A549 (cell line): Measurements from ENCODE around the gene CDK5RAP2. TPM values are rescaled to one million over a fixed set of nuclear protein-coding genes. Genes with fewer than 3 reads are reported as not detected.

Experiments used
- ATAC-seq, 2 experiments: fragments of 200-7000 bp in 1 of 2; fragments of >200 bp in 1 of 2; cut with Nextera tagmentation in 1 of 2; cut with Tn5 transposase in 1 of 2; 3 replicates each; pipeline versions ENCODE4 v1.8.0 to v1.9.1; 2018 to 2020; ENCODE audit warnings: mild to moderate bottlenecking in 1 of 2, moderate library complexity in 1 of 2
- CTCF ChIA-PET: fragments of 300-600 bp; sonication (Branson Sonifier 250); formaldehyde crosslinking; extraction: SDS; loops from one replicate; lab custom pipeline; 2021; ENCODE audit warnings: antibody characterized with exemption, inconsistent platforms; lab: Yijun Ruan, JAX
- POLR2A ChIA-PET: fragments of 350-600 bp; formaldehyde crosslinking; extraction: SDS; loops from one replicate; lab custom pipeline; 2021; ENCODE audit warnings: antibody characterized with exemption, inconsistent platforms; lab: Yijun Ruan, JAX
- DNase-seq, 2 experiments: peaks; one replicate each; pipeline versions ENCODE4 v3.0.0 to v3.0.0-alpha.2; 2011 to 2016; ENCODE audit warnings: low read depth in 1 of 2, low spot score in 1 of 2
- FAIRE-seq: peaks from 2 replicates; lab custom pipeline; 2011; peaks lifted over from hg19 to GRCh38; lab: Jason Lieb, UNC
- H3K27ac ChIP-seq, 2 experiments: fragments of >200 bp; sonication (Bioruptor Twin); formaldehyde crosslinking; 3 replicates each; pipeline ENCODE4 v1.5.1; 2016 to 2017
- H3K4me1 ChIP-seq: fragments of >200 bp; sonication (Bioruptor Twin); formaldehyde crosslinking; 3 replicates; pipeline ENCODE4 v1.6.1; 2016
- H3K4me2 ChIP-seq: fragments of >200 bp; sonication (Bioruptor Twin); formaldehyde crosslinking; 3 replicates; pipeline ENCODE4 v1.6.1; 2016
- H3K4me3 ChIP-seq: fragments of >200 bp; sonication (Bioruptor Twin); formaldehyde crosslinking; 3 replicates; pipeline ENCODE4 v1.5.1; 2016
- H3K9me3 ChIP-seq: fragments of >200 bp; sonication (Bioruptor Twin); formaldehyde crosslinking; 3 replicates; pipeline ENCODE4 v1.6.1; 2016
- CBX2 ChIP-seq: fragments of 200-600 bp; sonication (generic); IDR thresholded peaks from 2 replicates; pipeline ENCODE4 v1.6.1; 2016; ENCODE audit warnings: low read depth, mild to moderate bottlenecking, borderline replicate concordance
- CBX8 ChIP-seq: fragments of 200-600 bp; sonication (generic); IDR thresholded peaks from 2 replicates; pipeline ENCODE4 v1.6.1; 2016
- CEBPB ChIP-seq, 2 experiments: fragments of >200 bp in 1 of 2; sonication (Bioruptor Twin) in 1 of 2; formaldehyde crosslinking in 1 of 2; IDR thresholded peaks; 2 replicates each; pipeline ENCODE4 v1.6.1; 2012 to 2016
- CHD2 ChIP-seq: fragments of 150-350 bp; IDR thresholded peaks from 2 replicates; pipeline ENCODE4 v1.6.1; 2014; ENCODE audit warnings: low read length; ENCODE audit not compliant: partially characterized antibody
- CHD4 ChIP-seq: fragments of 200-600 bp; sonication (generic); IDR thresholded peaks from 2 replicates; pipeline ENCODE4 v1.6.1; 2016; ENCODE audit warnings: antibody characterized with exemption, mild to moderate bottlenecking, borderline replicate concordance
- HEYL ChIP-seq: fragments of 250-450 bp; sonication (Bioruptor Pico); IDR thresholded peaks from 2 replicates; pipeline ENCODE4 v1.8.0; 2021; ENCODE audit warnings: mild to moderate bottlenecking, moderate library complexity
- JUNB ChIP-seq: fragments of >200 bp; sonication (Bioruptor Twin); formaldehyde crosslinking; IDR thresholded peaks from 2 replicates; pipeline ENCODE4 v1.6.1; 2016
- KDM5A ChIP-seq: fragments of 200-600 bp; sonication (generic); IDR thresholded peaks from 2 replicates; pipeline ENCODE4 v1.6.1; 2016; ENCODE audit warnings: antibody characterized with exemption, mild to moderate bottlenecking
- MAZ ChIP-seq: fragments of 150-350 bp; IDR thresholded peaks from 2 replicates; pipeline ENCODE4 v1.6.1; 2014; ENCODE audit warnings: antibody characterized with exemption, low read depth, low read length, borderline replicate concordance
- NPAS2 ChIP-seq: fragments of 250-450 bp; sonication (Bioruptor Pico); IDR thresholded peaks from 2 replicates; pipeline ENCODE4 v1.8.0; 2022; ENCODE audit warnings: mild to moderate bottlenecking, moderate library complexity, borderline replicate concordance
- PBX3 ChIP-seq: IDR thresholded peaks from 2 replicates; pipeline ENCODE4 v1.6.1; 2012
- PHF8 ChIP-seq: fragments of 200-600 bp; sonication (generic); IDR thresholded peaks from 2 replicates; pipeline ENCODE4 v1.6.1; 2016; ENCODE audit warnings: low read depth, mild to moderate bottlenecking, antibody characterized with exemption, moderate library complexity, borderline replicate concordance
- POLR2A ChIP-seq: IDR thresholded peaks from 2 replicates; pipeline ENCODE4 v1.6.1; 2012; ENCODE audit warnings: mild to moderate bottlenecking, low read length
- POLR2AphosphoS2 ChIP-seq: conservative IDR thresholded peaks from 2 replicates; pipeline ENCODE4 v1.6.1; 2012; ENCODE audit warnings: low read length, improper control_type of control experiment, inconsistent platforms
- RARB ChIP-seq: fragments of 250-450 bp; sonication (Bioruptor Pico); IDR thresholded peaks from 2 replicates; pipeline ENCODE4 v1.8.0; 2021; ENCODE audit warnings: mild to moderate bottlenecking, moderate library complexity
- RFX5 ChIP-seq: fragments of 450-650 bp; IDR thresholded peaks from 2 replicates; pipeline ENCODE4 v1.7.1; 2014; ENCODE audit warnings: antibody characterized with exemption, mild to moderate bottlenecking, moderate library complexity
- SMC3 ChIP-seq: fragments of >200 bp; sonication (Bioruptor Twin); formaldehyde crosslinking; IDR thresholded peaks from 3 replicates; pipeline ENCODE4 v1.6.1; 2018; ENCODE audit warnings: inconsistent platforms
- SREBF2 ChIP-seq: fragments of 450-650 bp; IDR thresholded peaks from 2 replicates; pipeline ENCODE4 v1.6.1; 2014; ENCODE audit warnings: mild to moderate bottlenecking, moderate library complexity
- TP53 ChIP-seq: fragments of 250-450 bp; sonication (Bioruptor Pico); IDR thresholded peaks from 2 replicates; pipeline ENCODE4 v1.5.0; 2021; ENCODE audit warnings: mild to moderate bottlenecking, moderate library complexity
- USF2 ChIP-seq: fragments of 450-650 bp; IDR thresholded peaks from 2 replicates; pipeline ENCODE4 v1.6.1; 2014; ENCODE audit warnings: antibody characterized with exemption
- ZSCAN20 ChIP-seq: fragments of 250-450 bp; sonication (Bioruptor Pico); IDR thresholded peaks from 2 replicates; pipeline ENCODE4 v1.8.0; 2022; ENCODE audit warnings: mild to moderate bottlenecking, moderate library complexity
- WGBS: methylation state at CpG from one replicate; pipeline ENCODE4 v1.1.6; 2017; ENCODE audit errors: missing lambda C conversion rate; 5-methylcytosine and 5-hydroxymethylcytosine counted together
- polyA plus RNA-seq, 4 experiments: library from polyadenylated mRNA; depleted of rRNA in 3 of 4; stranded (reverse); fragments of >200 nt; fragmentation: RNase III in 1 of 4; extraction: RNeasy Plus Mini Kit Qiagen cat#74134 plus additional on column Dnase treatment in 1 of 4; gene quantifications; 2 replicates in 3 of 4; 3 replicates in 1 of 4; pipeline ENCODE4 v1.2.3, GENCODE V29; 2011 to 2017
- TF ChIP-seq, protein P1 (sequence below): fragments of 250-450 bp; sonication (Bioruptor Pico); IDR thresholded peaks from 2 replicates; pipeline ENCODE4 v1.5.0; 2021; ENCODE audit warnings: mild to moderate bottlenecking, moderate library complexity, borderline replicate concordance
- TF ChIP-seq, protein P2 (sequence below): IDR thresholded peaks from 2 replicates; pipeline ENCODE4 v1.6.1; 2012
- TF ChIP-seq, protein P3 (sequence below): fragments of 250-450 bp; sonication (Bioruptor Pico); IDR thresholded peaks from 2 replicates; pipeline ENCODE4 v1.5.0; 2020; ENCODE audit warnings: low read depth, mild to moderate bottlenecking, moderate library complexity
- TF ChIP-seq, protein P4 (sequence below): fragments of 200-600 bp; sonication (generic); IDR thresholded peaks from 2 replicates; pipeline ENCODE4 v1.6.1; 2016; ENCODE audit warnings: antibody characterized with exemption, mild to moderate bottlenecking, moderate library complexity

CDK5RAP2 gene
- polyA plus RNA-seq, 2 of the 4 experiments (the other 2 are of a cell fraction) = 29.1 to 44.6 TPM

- no peak for TF ChIP-seq PHF8
- TF ChIP-seq CEBPB (IDR thresholded peaks at IDR 0.05) = no peak
- no peak for TF ChIP-seq SREBF2
- no peak for TF ChIP-seq SMC3
- no peak for TF ChIP-seq PBX3
- TF ChIP-seq, protein P1, sequence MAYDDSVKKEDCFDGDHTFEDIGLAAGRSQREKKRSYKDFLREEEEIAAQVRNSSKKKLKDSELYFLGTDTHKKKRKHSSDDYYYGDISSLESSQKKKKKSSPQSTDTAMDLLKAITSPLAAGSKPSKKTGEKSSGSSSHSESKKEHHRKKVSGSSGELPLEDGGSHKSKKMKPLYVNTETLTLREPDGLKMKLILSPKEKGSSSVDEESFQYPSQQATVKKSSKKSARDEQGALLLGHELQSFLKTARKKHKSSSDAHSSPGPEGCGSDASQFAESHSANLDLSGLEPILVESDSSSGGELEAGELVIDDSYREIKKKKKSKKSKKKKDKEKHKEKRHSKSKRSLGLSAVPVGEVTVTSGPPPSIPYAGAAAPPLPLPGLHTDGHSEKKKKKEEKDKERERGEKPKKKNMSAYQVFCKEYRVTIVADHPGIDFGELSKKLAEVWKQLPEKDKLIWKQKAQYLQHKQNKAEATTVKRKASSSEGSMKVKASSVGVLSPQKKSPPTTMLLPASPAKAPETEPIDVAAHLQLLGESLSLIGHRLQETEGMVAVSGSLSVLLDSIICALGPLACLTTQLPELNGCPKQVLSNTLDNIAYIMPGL = no peak
- no peak for TF ChIP-seq CHD2
- no peak for TF ChIP-seq CHD4
- no peak for TF ChIP-seq ZSCAN20 (CRISPR knock-in tag)
- no peak for TF ChIP-seq HEYL (CRISPR knock-in tag)
- no peak for TF ChIP-seq RFX5
- TF ChIP-seq, protein P2, sequence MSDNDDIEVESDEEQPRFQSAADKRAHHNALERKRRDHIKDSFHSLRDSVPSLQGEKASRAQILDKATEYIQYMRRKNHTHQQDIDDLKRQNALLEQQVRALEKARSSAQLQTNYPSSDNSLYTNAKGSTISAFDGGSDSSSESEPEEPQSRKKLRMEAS = no peak
- TF ChIP-seq USF2 = no peak
- CTCF ChIA-PET = interaction anchor here (1.6 kb wide), 1 partner anchor 8 kb away, joined by 4 read pairs; no protein-coding TSS in a partner anchor
Observed at GRCh38 chr9:120528829-120529228, 51.1 kb downstream of the CDK5RAP2 start.

DNA sequence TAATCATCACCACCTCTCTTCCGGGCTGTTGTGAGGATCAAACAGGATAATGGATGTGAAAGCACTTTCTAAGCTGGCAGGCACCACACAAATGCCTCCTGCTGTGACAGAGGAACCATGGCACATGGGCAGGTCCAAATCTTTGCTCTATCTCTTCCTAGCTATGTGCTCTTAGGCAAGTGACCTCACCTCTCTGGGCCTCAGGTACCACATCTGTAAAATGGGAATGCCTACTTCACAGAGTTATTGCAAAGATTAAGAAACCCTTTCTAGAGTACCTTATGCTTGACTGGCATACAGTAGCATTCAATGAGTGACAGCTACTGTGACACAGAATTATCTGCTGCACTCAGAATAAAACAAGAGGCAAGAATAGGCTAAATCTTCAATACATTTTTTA is 51.6 kb downstream of the CDK5RAP2 start:
- no peak overlapping the region for H3K4me2 ChIP-seq
- no peak overlapping the region for H3K27ac ChIP-seq
- H3K9me3 ChIP-seq = no peaks in the 10 kb centered on the region
- 93% methylated on average over 1 of the region's 1 CpG for WGBS
- ChIA-PET POLR2A (interaction anchor here (0.5 kb wide), 1 partner anchor 182 kb away, joined by 3 read pairs; no protein-coding TSS in a partner anchor), CTCF (interaction anchor here (1.0 to 1.9 kb wide), 3 partner anchors 8 to 972 kb away, joined by 4 read pairs; no protein-coding TSS in a partner anchor)
- H3K4me1 ChIP-seq = peaks cover 19% of the 10 kb centered on the region
- DNase-seq (no peak), FAIRE-seq (no peak), ATAC-seq (no peak)
- TF ChIP-seq POLR2A (no peak), JUNB (no peak), CBX2 (no peak), CBX8 (no peak), CHD2 (no peak), TP53 (CRISPR knock-in tag) (no peak), CHD4 (no peak), MAZ (no peak), RARB (CRISPR knock-in tag) (no peak), KDM5A (no peak), POLR2AphosphoS2 (no peak), NPAS2 (no peak), PHF8 (no peak)
- TF ChIP-seq, protein P3, sequence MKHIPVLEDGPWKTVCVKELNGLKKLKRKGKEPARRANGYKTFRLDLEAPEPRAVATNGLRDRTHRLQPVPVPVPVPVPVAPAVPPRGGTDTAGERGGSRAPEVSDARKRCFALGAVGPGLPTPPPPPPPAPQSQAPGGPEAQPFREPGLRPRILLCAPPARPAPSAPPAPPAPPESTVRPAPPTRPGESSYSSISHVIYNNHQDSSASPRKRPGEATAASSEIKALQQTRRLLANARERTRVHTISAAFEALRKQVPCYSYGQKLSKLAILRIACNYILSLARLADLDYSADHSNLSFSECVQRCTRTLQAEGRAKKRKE (CRISPR knock-in tag) = no peak
- TF ChIP-seq, protein P4, sequence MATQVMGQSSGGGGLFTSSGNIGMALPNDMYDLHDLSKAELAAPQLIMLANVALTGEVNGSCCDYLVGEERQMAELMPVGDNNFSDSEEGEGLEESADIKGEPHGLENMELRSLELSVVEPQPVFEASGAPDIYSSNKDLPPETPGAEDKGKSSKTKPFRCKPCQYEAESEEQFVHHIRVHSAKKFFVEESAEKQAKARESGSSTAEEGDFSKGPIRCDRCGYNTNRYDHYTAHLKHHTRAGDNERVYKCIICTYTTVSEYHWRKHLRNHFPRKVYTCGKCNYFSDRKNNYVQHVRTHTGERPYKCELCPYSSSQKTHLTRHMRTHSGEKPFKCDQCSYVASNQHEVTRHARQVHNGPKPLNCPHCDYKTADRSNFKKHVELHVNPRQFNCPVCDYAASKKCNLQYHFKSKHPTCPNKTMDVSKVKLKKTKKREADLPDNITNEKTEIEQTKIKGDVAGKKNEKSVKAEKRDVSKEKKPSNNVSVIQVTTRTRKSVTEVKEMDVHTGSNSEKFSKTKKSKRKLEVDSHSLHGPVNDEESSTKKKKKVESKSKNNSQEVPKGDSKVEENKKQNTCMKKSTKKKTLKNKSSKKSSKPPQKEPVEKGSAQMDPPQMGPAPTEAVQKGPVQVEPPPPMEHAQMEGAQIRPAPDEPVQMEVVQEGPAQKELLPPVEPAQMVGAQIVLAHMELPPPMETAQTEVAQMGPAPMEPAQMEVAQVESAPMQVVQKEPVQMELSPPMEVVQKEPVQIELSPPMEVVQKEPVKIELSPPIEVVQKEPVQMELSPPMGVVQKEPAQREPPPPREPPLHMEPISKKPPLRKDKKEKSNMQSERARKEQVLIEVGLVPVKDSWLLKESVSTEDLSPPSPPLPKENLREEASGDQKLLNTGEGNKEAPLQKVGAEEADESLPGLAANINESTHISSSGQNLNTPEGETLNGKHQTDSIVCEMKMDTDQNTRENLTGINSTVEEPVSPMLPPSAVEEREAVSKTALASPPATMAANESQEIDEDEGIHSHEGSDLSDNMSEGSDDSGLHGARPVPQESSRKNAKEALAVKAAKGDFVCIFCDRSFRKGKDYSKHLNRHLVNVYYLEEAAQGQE = no peak
- TF ChIP-seq, protein P1 = no peak
- no peak overlapping the region for H3K4me3 ChIP-seq

More at GRCh38 chr9:120528829-120529228, 51.1 kb downstream of the CDK5RAP2 start:
- Histone ChIP-seq H3K9me3 (no peaks in the 10 kb centered on the region), H3K4me3 (no peak overlapping the region), H3K27ac (no peak overlapping the region), H3K4me2 (no peak overlapping the region), H3K4me1 (peaks cover 24% of the 10 kb centered on the region)
- no peak for FAIRE-seq
- DNase-seq = no peak
- no peak for ATAC-seq
- 83% methylated on average over 7 of the region's 7 CpGs for WGBS
- POLR2A ChIA-PET = no interaction called here
